Kasumi-1 (cell line): ENCODE results near the gene BCO1.

Source experiments
- DNase-seq, 2 experiments: peaks; one replicate each; lab custom pipeline; 2025; lab: John Stamatoyannopoulos, UW

BCO1 gene

DNA sequence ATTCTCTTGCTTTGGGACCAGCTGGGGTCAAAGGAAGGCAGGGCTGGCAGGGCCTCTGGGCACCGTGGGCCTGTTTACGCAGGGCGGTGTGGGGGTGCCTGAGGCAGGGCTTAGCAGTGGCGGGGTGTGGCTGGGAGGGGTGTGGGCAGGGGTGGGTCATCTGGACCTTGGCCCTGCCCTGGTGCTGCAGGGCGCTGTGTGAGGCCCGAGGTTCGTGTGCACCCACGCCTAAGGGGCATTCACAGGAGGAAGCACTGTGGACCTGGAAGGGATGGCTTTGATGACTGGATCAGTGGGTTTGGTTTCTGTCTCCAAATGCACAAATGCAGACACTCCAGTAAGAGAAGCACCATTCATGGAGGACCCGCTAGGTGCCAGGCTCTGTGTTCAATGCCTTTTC, 37.3 kb downstream of the BCO1 start:
- no peak for DNase-seq

DNA sequence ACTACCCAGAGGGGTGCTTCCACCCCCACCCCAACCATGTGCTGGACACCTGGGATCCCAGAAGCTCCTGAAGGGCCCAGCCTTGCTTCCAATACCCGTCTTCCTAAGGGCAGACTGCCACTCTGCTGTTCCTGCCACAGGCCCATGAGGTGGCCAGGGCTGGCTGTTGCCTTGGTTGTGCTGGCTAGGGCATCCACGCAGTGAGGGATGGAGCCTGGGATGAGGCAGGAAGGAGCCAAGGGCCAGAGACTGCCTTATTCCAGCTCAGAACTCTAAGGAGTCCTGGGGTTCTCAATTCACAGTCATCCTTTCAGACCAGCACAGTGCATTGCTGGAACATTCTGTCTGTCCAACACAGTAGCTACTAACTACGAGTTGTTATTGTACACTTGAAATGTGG, 37.8 kb downstream of the BCO1 start:
- DNase-seq = no peak

DNA sequence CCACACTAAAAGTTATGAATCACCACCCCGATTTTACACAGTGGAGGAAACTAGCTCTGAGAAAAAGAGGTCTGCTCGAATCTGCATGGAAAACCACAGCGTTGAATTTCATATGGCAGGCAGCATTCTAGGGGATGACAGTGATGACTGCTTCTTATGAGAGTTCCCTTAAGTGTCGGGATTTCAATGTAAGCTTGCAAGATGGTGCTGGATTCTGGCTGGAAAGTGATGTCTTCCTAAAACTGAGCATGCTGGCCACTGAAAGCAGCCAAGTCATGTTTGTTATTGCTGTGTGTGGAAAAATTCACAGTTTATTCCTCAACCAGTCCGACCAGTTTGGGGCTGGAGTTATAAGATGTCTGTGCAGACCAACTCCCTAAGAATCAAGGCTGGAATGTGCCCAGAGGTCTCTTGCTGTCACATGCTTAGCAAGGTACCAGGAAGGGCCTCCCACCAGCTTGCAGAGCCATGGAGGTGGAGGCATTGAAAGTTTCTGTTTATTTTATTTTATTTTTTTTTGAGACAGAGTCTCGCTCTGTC, 39.1 kb downstream of the BCO1 start:
- no peak for DNase-seq

DNA sequence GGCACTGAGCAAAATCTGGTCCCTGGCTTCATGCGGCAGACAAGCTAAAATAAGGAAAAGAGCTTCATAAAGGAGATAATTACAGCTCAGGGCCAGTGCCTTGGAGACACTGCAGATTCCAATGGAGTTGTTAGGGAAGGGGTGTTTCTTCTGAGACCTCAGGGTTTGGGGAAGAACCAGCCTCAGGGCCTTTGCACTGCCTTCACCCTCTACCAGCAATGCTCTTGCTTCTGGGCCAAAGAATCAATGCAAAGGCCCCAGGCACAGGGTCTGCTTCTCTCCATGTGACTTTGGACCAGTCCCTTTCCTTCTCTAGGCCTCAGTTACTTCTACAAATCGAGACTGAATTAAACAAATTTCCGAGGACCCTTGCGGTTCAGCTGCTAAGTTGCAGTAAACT, 40.0 kb downstream of the BCO1 start:
- DNase-seq = no peak

DNA sequence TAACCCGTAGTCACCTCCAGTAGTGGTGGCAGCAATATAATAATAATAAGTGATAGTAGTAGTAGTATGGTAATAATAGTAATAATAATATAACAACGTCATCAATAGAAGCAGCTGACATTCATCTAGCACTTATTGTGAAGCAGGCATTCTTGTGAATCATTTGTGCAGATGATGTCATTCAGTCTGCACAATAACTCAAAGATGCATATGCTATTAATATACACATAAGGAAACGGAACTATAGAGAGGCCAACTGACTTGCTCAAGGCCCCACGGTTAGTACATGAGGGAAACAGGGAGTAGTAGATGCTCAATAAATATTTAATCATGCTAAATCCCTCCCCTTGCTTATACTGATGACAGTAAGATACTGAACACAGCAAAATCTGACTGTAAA, 40.9 kb downstream of the BCO1 start:
- DNase-seq = no peak

DNA sequence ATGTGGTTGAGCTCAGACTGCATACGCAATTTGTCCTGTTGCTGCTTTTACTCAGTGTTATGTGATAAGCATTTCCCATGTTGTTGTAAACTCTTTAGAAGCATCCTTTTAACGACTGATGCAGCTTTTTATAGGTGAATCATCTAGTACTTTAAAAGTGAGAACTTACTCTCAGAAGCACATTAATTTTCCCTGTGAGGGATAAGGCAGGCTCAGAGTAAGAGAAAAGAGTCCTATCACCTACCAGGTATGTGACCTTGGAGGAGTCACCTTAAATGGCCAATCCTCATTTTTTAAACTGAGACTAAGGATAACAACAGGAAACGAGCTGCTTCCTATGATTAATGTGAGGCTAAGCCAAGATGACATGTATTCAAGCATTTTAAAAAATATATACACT, 41.9 kb downstream of the BCO1 start:
- DNase-seq = no peak

DNA sequence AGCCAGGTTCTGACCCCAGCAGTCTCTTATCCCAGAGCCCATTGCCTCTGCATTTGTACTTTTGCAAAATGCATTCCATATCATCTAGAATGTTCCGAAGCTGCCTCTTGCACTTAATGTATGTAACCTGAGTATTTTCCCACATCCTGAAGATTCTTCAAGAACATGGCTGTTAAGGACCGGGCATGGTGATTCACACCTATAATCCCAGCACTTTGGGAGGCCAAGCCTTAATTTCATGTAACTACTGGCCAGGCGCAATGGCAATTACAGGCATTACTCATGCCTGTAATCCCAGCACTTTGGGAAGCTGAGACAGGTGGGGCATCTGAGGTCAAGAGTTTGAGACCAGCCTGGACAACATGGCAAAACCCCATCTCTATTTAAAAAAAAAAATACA, 44.6 kb downstream of the BCO1 start:
- DNase-seq = no peak

DNA sequence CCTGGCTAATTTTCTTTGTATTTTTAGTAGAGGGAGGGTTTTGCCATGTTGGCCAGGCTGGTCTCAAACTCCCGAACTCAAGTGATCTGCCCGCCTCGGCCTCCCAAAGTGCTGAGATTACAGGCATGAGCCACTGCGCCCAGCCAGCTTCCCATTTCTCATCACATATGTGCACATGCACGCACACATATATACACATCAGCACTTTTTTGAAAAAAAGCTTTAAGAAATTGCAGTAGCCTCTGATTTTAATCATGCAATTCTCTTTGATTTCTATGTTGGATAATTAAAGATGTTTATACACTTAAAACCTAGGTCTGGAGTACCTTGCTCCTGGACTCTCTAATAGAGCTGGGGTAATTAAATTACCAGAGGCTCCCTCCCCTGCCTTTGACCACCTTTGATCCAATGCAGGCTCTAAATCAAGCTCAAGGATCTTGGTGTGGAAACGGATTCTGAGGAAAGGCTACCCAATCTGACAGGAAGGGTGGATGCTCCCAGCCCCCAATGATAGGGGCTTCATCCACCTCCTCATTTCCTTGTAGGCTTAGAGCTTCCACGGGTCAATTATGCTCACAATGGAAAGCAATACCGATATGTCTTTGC, 46.6 kb downstream of the BCO1 start:
- no peak for DNase-seq

DNA sequence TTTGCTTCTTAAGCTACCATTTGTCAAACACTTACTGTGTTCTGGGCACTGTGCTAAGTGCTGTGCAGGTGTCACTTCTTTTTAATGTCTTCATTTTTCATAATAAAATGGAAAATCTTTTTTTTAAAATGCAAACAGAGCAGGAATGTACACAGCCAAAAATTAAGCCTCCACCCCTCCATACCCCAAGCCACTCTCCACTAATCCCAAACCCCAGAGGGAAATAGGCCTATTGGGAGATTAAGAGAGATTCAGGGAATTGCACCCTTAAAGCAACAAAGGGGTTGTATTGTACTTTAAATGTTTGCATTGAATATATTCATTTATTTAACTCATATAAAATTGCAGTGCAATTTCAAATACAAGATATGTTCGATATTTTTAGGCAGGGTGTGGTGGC, 47.7 kb downstream of the BCO1 start:
- no peak for DNase-seq

DNA sequence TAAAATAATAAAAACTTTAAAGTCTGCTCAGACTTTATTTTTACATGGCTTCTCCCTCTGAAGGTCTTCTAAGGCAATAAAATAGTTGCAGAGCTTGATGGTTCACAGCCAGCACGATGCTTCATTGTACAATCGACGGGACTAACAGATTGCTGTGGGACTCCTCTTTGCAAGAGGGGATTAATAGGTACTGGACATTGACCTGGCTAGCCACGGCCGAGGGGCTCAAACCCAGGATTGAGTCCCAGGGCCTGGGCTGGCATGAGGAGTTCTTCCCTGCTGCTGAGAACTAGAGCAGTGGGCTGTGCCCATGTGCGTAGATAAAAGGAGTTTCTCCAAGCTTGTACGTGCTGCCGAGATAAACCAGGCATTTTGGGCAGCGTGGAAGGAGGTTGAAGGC, 52.6 kb downstream of the BCO1 start:
- no peak for DNase-seq

DNA sequence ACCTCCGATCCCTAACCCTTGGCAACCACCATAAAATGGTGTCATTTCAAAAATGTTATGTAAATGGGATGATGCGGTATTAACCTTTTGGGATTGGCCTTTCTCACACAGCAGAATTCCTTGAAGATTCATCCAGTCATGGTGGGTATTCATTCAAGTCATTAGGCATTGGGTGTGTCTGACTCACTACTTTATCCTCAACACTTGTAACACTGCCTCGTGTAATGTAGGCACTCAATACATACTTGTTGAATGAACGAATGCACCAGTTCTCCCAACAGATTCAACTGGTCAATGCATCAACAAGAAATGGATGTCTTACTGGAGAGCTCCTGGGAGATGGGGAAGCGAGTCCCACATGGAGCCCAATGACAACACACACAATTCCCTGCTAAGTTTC, 54.4 kb downstream of the BCO1 start:
- DNase-seq = no peak

DNA sequence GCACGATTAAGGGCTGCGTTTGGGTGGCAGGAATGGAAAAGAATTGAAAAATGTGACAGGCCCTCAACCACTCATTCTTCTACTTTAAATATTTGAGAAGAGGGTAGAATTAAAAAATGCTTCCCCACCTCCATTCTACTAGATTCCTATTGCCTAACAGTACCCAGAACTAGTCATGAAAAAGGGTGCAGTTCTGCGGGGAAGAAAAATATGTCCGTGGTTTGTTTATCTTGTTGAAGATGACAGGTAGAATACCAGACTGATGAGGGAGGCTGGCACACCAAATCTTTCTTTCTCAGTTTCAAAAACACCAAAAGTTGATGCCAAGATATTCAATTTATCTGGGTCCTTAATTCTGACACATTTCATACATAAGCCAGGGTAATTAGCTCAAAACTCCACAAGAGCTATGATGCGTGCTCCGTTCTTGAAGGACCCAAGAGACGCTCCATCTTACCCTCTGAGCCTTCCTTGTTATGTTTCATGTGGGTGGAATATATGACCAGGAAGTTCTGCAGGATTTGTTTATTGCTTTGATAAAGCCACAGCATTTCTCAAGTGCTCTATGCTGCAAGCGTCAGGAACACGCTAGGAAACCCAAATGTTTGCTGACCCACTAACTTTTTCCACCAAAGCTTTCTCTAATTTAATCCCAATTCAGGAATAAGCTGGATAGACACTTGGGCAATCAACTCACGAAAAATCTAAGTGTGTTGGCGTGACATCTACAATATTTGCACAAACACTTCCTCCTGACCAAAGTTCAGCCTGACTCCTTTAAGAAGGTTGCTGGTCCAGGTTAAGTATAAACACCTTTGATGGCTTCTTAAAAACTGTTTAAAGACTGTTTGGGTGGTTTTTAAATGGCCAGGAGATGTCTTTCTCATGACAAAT, 55.7 kb downstream of the BCO1 start:
- DNase-seq = no peak

DNA sequence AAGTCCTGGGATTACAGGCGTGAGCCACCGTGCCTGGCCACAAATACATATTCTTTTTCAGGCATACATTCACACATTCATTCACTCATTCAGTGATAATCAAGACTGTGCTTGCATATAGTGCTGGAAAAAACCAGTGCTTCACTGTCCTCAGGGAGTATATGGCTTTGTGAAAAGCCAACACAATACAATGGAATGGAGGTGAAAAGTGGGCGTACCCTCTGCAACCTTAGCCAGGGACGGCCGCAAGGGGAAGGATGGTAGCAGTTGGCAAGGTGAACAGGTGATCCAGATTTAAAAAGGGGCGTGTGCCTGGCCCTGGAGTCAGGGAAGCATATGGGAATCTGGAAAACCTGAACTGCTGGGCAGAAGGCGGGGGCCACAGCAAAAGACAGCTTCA, 58.1 kb downstream of the BCO1 start:
- DNase-seq = no peak

DNA sequence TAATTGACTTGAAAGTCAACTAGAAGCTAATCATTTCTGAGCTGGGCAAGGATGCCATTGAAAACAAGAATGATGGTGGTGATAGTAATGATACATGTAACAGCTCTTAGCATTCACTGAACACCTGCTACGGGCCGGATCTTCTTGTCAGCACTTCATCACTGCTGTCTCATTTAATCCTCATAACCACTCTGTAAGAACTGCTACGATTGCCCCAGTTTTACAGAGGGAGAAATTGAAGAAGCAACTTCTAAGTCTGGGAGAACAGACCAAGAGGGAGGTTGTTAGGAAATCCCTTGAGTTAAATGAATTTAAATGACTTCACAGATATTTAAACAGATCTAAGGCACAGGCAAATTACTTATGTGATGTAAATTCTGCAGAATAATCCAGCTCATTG, 69.3 kb downstream of the BCO1 start:
- DNase-seq = no peak

DNA sequence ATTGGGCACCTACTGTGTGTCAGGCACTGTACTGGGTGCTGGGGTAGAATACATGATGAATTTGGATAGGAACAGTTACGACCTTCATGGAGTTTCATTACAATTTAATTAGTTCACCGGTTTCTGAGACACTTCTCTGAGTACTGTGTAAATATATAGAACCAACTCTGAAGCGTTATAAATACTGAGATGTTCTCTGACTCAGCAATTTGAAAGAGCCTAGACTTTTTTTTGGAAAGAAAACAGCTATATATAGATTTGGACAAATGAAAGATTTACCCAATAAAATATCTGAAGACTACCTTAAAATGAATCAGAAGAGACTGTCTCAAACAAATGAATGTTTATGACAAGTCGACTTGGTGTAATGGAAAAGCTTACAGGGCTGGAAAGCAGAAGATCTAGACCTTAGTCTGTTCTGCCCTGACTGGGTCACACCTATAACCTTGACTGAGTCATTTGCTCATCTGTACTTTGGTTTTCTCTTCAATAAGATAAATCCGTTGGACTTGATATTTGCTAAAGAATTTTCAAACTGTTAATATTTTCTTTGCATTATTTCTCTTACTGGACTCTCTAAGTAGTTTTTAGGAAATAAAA, 71.7 kb downstream of the BCO1 start:
- no peak for DNase-seq

DNA sequence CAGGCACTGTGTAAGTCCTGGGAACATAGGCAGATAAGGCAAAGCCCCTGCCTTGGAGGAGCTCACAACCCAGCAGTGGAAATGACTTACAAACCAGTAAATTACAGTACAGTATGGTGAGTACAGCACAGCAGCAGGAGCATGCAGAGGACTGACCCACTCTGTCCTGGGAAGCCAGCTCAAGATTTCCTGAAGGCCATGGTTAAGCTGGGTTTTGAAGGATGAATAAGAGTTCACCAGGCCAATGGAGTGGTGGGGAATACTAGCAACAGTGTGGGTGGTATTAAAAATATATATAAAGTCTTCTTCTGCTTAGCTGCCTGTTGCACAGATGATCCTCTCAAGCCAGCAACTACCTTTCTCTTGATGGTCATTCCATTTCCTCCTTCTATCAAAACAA, 73.3 kb downstream of the BCO1 start:
- DNase-seq = no peak

DNA sequence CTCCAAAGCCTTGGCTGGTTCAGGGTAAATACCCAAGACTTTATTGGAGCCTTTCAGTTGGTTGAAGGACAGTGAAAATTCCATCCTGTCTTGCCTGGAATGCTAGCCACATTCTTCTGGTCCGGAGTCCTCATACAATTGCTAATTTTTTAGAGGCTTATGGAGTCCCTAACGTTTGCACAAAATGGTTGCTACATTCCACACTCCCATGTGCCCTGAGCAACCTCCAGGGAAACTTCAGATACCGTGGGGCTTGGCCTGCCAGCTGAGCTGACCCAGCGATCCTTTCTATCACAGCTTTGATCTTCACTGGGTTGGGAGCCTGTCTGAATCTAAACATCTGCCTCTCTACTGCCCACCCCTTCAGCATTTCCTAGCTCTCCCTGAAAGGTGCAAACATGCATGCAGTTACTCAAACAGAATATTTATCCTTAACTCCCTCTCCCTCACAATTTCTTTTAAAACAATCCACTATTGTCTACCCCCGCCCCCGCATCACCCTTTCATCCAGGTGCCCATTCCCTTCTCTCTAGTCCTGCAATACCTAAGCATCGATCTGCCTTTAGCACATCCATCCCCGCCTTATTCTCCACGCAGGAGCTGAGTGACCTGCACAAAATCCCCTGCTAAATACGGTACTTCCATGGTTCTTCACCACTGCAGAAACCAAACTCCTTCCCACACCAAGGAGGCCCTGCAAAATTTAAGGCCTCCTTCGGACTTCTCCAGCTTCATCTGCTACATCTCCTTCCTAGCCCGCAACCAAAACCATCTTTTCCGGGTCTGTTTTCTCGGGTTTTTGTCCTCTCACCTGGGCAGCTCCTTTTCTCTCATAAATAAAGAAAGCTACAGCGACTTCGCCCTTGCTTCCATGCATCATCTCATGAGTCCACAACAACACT, 75.5 kb downstream of the BCO1 start:
- no peak for DNase-seq

DNA sequence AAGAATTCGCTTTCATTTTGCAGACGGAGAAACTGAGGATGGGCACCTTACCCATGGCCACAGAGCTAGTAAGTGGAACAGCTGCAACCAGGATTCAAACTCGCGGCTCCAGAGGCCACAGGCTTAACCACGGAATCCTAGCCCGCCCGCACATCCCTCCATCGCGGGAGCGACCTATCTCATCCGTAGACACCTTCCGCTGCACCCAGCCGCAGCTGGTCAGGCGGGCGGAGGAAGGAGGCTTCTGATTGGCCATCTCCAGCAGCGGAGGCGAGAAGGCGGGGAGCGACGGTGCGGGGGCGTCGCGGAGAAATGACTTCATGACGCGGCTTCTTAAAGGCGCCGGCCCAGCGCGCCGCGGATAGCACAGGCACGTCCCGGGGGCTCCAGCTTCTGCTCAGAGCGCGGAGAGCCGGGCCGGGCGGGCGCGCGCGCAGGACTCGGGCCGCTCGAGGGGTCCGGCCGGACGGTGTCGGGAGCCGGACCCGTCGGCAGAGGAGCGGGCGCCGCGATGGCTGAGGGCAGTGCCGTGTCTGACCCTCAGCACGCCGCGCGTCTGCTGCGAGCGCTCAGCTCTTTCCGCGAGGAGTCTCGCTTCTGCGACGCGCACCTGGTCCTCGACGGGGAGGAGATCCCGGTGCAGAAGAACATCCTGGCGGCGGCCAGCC, 76.2 kb downstream of the BCO1 start, which contains the start of gene GAN:
TSS of gene GAN (plus strand) at position 360 of the 668 bp plus-strand sequence. CDS start at position 512, 152 bp downstream.
- DNase-seq = peak; percentile 95 to 96

DNA sequence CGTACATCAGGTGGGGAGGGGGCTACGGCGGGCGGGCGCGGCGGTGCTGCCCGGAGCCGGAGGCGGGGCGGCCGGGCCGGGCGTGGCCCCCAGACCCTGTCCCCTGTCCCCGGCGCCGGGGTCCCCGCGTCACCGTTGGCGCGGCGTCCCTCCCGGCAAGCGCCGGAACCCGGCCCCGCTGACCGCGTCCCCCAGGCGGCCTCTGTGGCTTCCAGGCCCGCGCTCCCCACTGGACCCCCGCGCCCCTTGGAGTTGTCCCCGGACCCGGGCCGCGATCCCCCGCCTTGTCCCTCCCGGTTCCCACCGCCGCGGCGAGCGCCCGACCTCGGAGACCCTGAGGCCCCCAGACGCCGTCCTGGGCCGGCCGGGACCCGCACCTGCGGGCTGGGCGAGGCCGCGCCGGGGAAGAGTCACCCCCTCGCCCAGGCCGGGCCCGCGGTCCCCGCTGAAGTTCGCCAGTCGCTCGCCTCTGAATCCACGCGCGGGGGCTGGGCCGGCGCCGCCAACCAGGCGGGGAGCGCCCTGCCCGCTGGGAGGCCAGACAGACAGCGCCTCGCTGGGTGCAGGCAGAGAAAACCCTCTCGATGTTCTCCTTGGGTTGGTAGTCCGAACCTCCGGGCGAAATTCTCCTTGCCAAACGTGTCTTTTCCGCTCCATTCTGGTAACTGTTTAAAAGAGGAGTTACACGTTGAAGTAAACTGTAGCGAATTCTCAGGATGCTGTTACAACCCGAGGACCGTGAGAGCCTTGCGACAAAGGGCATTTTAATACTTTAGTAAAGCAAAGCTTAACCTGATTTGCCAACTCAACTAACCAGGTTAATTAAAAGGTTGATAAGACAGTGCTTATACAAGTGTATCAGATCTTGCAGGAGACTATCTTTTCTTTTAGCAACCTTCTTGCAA, 77.0 kb downstream of the BCO1 start:
- peak; percentile 29 to 36 for DNase-seq

DNA sequence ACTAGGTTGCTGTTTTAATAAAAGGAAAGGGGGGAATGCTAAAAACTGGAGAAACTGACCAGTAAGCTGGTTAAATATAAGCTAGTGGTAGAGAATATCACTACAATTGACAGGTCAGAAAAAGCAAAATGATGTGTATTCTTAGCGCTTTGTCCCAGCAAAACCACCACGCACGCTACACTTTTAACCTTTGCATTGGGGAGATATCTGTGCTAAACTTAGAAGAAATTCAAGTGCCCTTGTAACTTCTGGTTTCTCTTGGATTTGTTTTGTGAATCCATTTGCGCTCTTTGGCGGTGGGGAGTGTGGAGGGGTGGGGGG, 77.6 kb downstream of the BCO1 start:
- no peak for DNase-seq
